Neutrophil (primary cell): ENCODE data around the gene CNTN4.

Source experiments
- H3K27ac ChIP-seq: fragments of 200-600 bp; sonication (generic); 2 replicates; pipeline ENCODE4 v1.5.1; 2016; ENCODE audit warnings: mild to moderate bottlenecking, moderate library complexity
- H3K27me3 ChIP-seq: fragments of 200-600 bp; sonication (generic); 2 replicates; pipeline ENCODE4 v1.6.0; 2016; ENCODE audit warnings: mild to moderate bottlenecking
- H3K36me3 ChIP-seq: fragments of 200-600 bp; sonication (generic); 2 replicates; pipeline ENCODE4 v1.5.1; 2017
- H3K4me1 ChIP-seq, 2 experiments: fragments of 200-600 bp in 1 of 2; sonication (generic) in 1 of 2; 1 replicate in 1 of 2; 2 replicates in 1 of 2; pipeline versions ENCODE4 v1.5.1 to v1.6.1; 2013 to 2016; ENCODE audit warnings: low read depth in 1 of 2, low read length in 1 of 2, mild to moderate bottlenecking in 1 of 2, moderate library complexity in 1 of 2; ENCODE audit not compliant: control insufficient read depth in 1 of 2, insufficient read depth in 1 of 2
- H3K4me3 ChIP-seq, 2 experiments: fragments of 200-600 bp in 1 of 2; sonication (generic) in 1 of 2; 1 replicate in 1 of 2; 2 replicates in 1 of 2; pipeline ENCODE4 v1.5.1; 2013 to 2016; ENCODE audit warnings: low read depth in 1 of 2, low read length in 1 of 2, mild to moderate bottlenecking in 1 of 2, moderate library complexity in 1 of 2
- H3K9me3 ChIP-seq: fragments of 200-600 bp; sonication (generic); 2 replicates; pipeline ENCODE4 v1.5.1; 2016
- CTCF ChIP-seq: fragments of 200-600 bp; sonication (generic); IDR thresholded peaks from 2 replicates; pipeline ENCODE4 v1.5.1; 2016; ENCODE audit warnings: antibody characterized with exemption

The CNTN4 gene

DNA sequence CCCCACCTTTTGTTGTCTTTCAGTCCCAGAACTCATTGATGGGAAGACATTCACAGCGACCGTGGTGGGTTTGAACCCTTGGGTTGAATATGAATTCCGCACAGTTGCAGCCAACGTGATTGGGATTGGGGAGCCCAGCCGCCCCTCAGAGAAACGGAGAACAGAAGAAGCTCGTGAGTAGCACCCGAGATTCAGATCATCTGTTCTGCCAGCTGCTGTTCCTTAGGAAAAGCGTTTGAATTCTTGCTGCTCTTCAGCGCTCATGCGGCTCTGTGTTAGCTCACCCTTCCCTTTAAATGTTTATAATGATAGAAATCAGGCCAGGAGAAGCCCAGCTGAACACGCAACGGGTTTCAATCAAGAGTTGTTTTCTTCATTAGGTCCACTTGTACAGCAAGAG lies 938.5 kb downstream of the CNTN4 start:
- Histone ChIP-seq H3K9me3 (no peaks in the 10 kb centered on the region), H3K4me3 (no peak overlapping the region), H3K27ac (no peak overlapping the region), H3K36me3 (no peaks in the 10 kb centered on the region), H3K27me3 (no peaks in the 10 kb centered on the region), H3K4me1 (peaks cover 0 to 14% of the 10 kb centered on the region in 2 experiments)
- no peak for TF ChIP-seq CTCF

GRCh38 chr3:3038201-3038991 lies 939.7 kb downstream of the CNTN4 start:
- no peak overlapping the region for H3K27ac ChIP-seq
- no peaks in the 10 kb centered on the region for H3K36me3 ChIP-seq
- peaks cover 0 to 8% of the 10 kb centered on the region in 2 experiments for H3K4me1 ChIP-seq
- no peaks in the 10 kb centered on the region for H3K27me3 ChIP-seq
- TF ChIP-seq CTCF = no peak
- no peaks in the 10 kb centered on the region for H3K9me3 ChIP-seq
- H3K4me3 ChIP-seq = no peak overlapping the region

GRCh38 chr3:3053974-3054373 lies 955.3 kb downstream of the CNTN4 start:
- no peak for TF ChIP-seq CTCF
- Histone ChIP-seq H3K4me3 (no peak overlapping the region), H3K9me3 (no peaks in the 10 kb centered on the region), H3K36me3 (no peaks in the 10 kb centered on the region), H3K27ac (no peak overlapping the region), H3K4me1 (no peaks in the 10 kb centered on the region), H3K27me3 (no peaks in the 10 kb centered on the region)

- Histone ChIP-seq H3K27me3 (no peaks in the 10 kb centered on the region), H3K36me3 (no peaks in the 10 kb centered on the region), H3K4me3 (no peak overlapping the region), H3K4me1 (no peaks in the 10 kb centered on the region), H3K9me3 (no peaks in the 10 kb centered on the region), H3K27ac (no peak overlapping the region)
- no peak for TF ChIP-seq CTCF
Observed at GRCh38 chr3:3059645-3060044, 961.0 kb downstream of the CNTN4 start.

DNA sequence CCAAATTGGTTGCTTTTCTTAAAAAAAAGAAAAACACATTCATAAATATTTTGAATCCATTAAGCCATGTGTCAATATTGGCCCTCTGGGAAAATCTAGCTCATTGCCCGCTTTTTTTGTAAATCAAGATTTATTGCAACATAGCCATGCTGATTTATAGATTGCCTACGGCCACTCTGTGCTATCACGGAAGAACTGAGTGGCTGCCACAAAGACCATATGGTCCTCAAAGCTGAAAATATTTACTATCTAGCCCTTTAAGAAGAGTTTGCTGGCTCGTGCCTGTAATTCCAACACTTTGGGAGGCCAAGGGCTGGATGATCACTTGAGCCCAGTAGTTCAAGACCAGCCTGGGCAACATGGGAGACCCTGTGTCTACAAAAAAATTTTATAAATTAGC lies 965.6 kb downstream of the CNTN4 start:
- no peaks in the 10 kb centered on the region for H3K27me3 ChIP-seq
- no peak overlapping the region for H3K4me3 ChIP-seq
- H3K9me3 ChIP-seq = no peaks in the 10 kb centered on the region
- H3K4me1 ChIP-seq = no peaks in the 10 kb centered on the region
- H3K27ac ChIP-seq = no peak overlapping the region
- TF ChIP-seq CTCF = no peak
- H3K36me3 ChIP-seq = no peaks in the 10 kb centered on the region
